Epithelial cell of prostate (primary cell): ENCODE data around the gene EID3.
"Not testable (repeated sequence)": the region's sequence is repeated elsewhere in the genome, so short reads cannot be mapped to it uniquely, and the experiment has no call there.

Source experiments
- DNase-seq: peaks from one replicate; pipeline ENCODE4 v3.0.0-alpha.2; 2011; ENCODE audit warnings: low read depth, low spot score
- H3K27ac ChIP-seq: fragments of 450-650 bp; 2 replicates; pipeline ENCODE4 v1.5.1; 2017; ENCODE audit warnings: mild to moderate bottlenecking

The EID3 gene

GRCh38 chr12:104303538-104304151 lies at the start of gene EID3:
Gene EID3, plus strand, starts transcription at chr12:104303739. Its CDS starts 196 bp downstream, at chr12:104303935.
- DNase-seq: no peak
- peak within 1 kb of the TSS; percentile 47 for H3K27ac ChIP-seq

DNA sequence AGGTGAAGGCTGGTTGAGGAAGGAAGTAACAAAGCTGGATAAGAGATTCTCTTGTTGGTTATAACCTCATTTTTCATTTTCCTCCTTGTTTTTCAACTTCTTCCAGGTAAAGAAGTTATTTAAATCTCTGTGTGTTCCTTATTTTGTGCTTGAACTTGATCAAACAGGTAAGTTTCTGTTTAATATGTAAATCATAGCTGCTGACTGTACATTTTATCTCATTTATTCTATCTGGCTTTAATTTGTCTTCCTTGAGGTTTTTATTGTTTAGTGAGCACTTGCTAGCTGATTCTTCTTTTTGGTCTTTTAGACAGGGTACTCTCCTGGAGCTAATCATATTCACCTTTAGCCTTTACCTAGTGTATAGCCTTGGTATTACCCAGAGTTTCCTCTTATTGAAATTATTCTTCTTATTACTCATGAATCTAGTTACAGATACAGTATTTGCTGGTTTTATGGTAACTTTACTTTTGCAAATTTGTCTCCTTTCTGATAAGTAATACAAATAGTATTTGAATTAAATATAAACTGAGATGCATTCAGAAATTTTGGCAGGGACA lies 45.5 kb upstream of the EID3 start:
- no peak overlapping the region for H3K27ac ChIP-seq

GRCh38 chr12:104258476-104259067 lies 45.0 kb upstream of the EID3 start:
- no peak overlapping the region for H3K27ac ChIP-seq
- no peak for DNase-seq

More for the DNA sequence above, 45.5 kb upstream of the EID3 start:
- no peak for DNase-seq

GRCh38 chr12:104263026-104263425 lies 40.5 kb upstream of the EID3 start:
- peak; percentile 76 for DNase-seq
- H3K27ac ChIP-seq: peak overlapping the region; percentile 88

DNA sequence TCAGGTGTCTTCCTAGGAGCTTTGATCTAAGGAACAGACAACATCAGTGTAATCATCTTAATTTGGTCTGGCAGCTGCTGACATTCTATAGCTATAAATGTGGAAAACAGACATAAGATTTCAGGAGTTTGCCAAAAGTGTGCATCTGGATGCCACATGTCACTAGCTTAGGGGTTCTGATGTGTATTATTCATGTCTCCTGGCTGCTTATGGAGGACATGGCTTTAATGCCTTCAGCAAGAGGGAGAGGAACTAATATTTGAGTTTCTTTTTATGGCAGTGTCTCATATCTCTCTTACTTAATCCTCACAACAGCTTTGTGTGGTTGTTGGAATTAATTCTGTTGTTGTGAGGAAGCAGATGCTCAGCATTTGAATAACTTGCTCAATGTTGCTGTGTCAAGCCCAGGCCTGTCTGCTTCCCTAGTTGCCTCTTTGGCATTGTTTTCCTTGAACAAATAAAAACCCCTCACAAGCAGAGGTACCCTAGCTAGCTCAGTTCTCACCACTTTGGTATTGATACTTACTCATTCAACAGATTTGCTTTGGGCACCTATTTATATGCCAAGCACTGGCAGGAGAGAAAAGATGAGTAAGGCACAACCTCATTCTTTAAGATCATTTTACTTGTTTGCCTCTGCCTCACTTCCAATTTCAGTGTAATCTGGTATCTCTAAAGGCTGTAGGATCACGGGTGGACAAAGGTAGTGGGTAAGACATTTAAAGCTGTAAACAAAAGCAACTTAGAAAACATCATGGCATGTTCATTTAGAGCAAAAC lies 39.8 kb upstream of the EID3 start:
- peak; percentile 94 for DNase-seq
- H3K27ac ChIP-seq: peak overlapping the region; percentile 88

DNA sequence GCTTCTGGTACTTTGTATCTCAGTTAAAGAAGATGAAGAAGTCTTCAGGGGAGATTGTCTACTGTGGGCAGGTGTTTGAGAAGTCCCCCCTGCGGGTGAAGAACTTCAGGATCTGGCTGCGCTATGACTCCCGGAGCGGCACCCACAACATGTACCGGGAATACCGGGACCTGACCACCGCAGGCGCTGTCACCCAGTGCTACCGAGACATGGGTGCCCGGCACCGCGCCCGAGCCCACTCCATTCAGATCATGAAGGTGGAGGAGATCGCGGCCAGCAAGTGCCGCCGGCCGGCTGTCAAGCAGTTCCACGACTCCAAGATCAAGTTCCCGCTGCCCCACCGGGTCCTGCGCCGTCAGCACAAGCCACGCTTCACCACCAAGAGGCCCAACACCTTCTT lies 38.1 kb upstream of the EID3 start:
- not testable (repeated sequence) for DNase-seq

GRCh38 chr12:104272938-104273337 lies 30.6 kb upstream of the EID3 start:
- H3K27ac ChIP-seq: no peak overlapping the region
- no peak for DNase-seq

More for the DNA sequence above, 38.1 kb upstream of the EID3 start:
- H3K27ac ChIP-seq: not testable (repeated sequence)

- no peak for DNase-seq
- H3K27ac ChIP-seq: no peak overlapping the region
Measured at GRCh38 chr12:104273503-104273902, 30.0 kb upstream of the EID3 start.

DNA sequence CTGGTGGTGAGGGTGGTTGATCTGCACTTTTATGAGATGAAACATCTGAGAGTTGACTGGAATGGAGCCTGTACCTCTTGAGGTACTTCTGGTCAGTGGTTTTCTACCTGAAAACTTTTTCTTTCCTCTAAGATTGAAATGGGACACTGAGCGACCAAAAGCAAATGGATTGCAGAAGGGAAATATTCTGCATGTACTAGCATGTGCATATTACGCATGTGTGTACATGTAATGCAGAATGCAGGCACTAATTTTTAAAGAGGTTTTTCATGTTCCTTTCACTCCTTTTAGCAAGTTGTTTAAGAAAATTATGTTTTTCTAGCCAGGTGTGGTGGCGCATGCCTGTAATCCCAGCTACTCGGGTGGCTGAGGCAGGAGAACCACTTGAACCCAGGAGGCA lies 28.7 kb upstream of the EID3 start:
- no peak overlapping the region for H3K27ac ChIP-seq
- DNase-seq: no peak

GRCh38 chr12:104275689-104276088 lies 27.9 kb upstream of the EID3 start:
- H3K27ac ChIP-seq: no peak overlapping the region
- no peak for DNase-seq

DNA sequence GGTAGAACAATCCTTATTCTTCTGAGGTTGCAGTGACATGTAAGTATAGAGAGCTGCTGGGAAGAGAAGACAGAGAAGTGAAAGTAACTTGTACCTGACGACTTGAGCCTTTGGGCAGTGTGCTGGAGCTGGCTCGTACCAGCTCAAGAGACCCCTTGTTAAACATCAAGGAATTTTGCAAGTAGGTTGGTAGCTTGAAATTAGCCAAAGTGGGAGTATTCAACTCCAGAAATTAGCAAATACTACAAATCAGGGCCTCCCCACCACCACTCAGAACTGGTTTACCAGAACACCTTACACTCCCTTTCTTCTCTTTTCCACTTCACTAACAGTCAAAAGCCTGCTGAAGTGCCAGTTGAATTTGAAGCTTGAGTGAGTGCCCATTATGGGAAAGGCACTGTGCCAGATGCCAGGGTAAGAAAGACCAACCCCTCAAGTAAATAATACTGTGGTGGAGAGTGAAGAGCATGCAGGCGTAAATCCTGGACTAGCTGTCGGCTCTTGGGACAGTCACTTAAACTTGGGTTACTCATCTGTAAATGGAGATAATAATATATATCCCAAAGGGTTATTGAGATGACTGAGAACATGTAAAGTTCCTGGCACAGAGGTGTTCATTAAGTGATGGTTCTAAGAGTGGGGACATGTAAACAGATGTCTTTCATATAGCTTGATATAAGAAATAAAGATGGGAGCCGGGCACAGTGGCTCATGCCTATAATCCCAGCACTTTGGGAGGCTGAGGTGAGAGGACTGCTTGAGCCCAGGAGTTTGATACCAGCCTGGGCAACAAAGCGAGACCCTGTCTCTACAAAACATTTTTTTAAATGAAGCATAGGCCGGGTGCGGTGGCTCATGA lies 27.0 kb upstream of the EID3 start:
- H3K27ac ChIP-seq: no peak overlapping the region
- DNase-seq: no peak

DNA sequence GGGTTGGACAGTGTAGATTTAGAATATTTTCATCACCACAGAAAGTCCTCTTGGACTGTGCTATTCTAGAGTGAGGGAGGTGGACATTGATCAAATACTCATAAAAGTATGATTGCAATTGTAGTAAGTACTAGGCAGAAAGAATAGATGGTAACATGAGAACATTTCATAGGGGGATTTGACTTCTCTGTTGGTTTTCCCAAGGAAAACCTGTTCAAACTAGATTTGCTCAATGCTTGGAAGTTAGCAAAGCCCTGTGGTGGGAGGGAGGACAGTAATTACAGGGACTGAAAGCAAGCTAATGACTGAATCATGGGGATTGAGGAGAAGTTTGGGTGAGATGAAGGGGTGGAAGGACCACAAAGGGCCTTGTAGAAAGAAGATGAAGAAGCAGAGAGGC lies 24.4 kb upstream of the EID3 start:
- H3K27ac ChIP-seq: no peak overlapping the region
- DNase-seq: no peak

GRCh38 chr12:104280111-104280510 lies 23.4 kb upstream of the EID3 start:
- peak overlapping the region; percentile 57 for H3K27ac ChIP-seq
- DNase-seq: no peak

DNA sequence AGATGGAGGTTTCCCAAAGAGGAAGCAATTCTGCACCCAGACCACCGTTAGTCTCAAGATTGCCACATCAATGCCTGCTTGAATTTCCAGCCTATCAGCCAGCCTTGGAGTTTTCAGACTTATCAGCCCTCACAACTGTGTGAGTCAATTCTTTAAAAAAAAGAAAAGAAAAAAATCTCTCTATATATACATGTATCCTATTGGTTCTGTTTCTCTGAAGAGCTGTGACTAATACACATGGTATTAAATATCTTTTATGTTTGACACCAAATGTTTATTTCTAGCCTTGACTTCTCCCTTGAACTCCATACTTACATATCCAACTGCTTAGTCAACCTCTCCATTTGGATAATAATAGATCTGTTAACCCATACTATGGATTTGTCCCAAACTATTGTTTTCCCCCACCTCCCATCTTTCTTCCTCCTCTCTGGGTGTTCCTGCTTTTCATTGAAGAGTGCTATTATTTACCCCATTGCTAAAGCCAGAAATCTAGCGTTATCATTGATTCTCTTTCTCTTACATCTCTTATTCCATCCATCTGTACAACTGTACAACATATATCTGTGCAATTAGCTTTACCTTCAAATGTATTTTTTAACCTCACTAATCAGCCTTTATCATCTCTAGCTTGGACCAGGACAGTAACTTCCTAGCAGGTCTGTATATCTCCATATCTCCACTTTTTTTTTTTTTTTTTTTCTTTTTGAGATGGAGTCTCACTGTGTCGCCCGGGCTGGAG lies 22.7 kb upstream of the EID3 start:
- H3K27ac ChIP-seq: peak overlapping the region; percentile 57
- no peak for DNase-seq

- H3K27ac ChIP-seq: no peak overlapping the region
- DNase-seq: no peak
Measured at GRCh38 chr12:104281636-104282035, 21.9 kb upstream of the EID3 start.

- no peak overlapping the region for H3K27ac ChIP-seq
- DNase-seq: no peak
Measured at GRCh38 chr12:104282109-104282508, 21.4 kb upstream of the EID3 start.

GRCh38 chr12:104285740-104286515 lies 17.6 kb upstream of the EID3 start:
- DNase-seq: peak; percentile 69
- H3K27ac ChIP-seq: peak overlapping the region; percentile 98

GRCh38 chr12:104286516-104287482 lies 16.7 kb upstream of the EID3 start:
- peak; percentile 87 for DNase-seq
- H3K27ac ChIP-seq: peak overlapping the region; percentile 98
